ENCODE data around the gene RAB40A.
"Not testable (repeated sequence)": the region's sequence is repeated elsewhere in the genome, so short reads cannot be mapped to it uniquely, and the experiment has no call there.

RAB40A gene

GRCh38 chrX:103520386-103520785 is 1.1 kb upstream of the RAB40A start:
- no peak for DNase-seq

- DNase-seq, result no peak
Observed at GRCh38 chrX:103518571-103518970, 718 bp downstream of the RAB40A start.

- DNase-seq, result peak; percentile 15
Observed at GRCh38 chrX:103517246-103517645, 2.0 kb downstream of the RAB40A start.

GRCh38 chrX:103513476-103514108 is 5.7 kb downstream of the RAB40A start:
- no peak for DNase-seq

- no peak for DNase-seq
Observed at GRCh38 chrX:103513067-103513466, 6.2 kb downstream of the RAB40A start.

GRCh38 chrX:103510031-103510430 is 9.3 kb downstream of the RAB40A start:
- DNase-seq, result no peak

- no peak for DNase-seq
Observed at GRCh38 chrX:103503853-103504207, 15.5 kb downstream of the RAB40A start.

- no peak for DNase-seq
Observed at GRCh38 chrX:103503163-103503852, 16.0 kb downstream of the RAB40A start.

GRCh38 chrX:103498786-103499185 is 20.5 kb downstream of the RAB40A start:
- no peak for DNase-seq

GRCh38 chrX:103495786-103496185 is 23.5 kb downstream of the RAB40A start:
- no peak for DNase-seq

- not testable (repeated sequence) for DNase-seq
Observed at GRCh38 chrX:103493578-103493977, 25.7 kb downstream of the RAB40A start.

- DNase-seq, result peak; percentile 56
Observed at GRCh38 chrX:103489733-103490132, 29.6 kb downstream of the RAB40A start.

- no peak for DNase-seq
Observed at GRCh38 chrX:103488794-103489193, 30.5 kb downstream of the RAB40A start.

- peak; percentile 15 for DNase-seq
Observed at GRCh38 chrX:103488332-103488731, 31.0 kb downstream of the RAB40A start.

- DNase-seq, result peak; percentile 9
Observed at GRCh38 chrX:103483720-103484119, 35.6 kb downstream of the RAB40A start.

GRCh38 chrX:103480526-103480925 is 38.8 kb downstream of the RAB40A start:
- DNase-seq, result peak; percentile 6

GRCh38 chrX:103477496-103477895 is 41.8 kb downstream of the RAB40A start:
- no peak for DNase-seq

GRCh38 chrX:103475381-103475780 is 43.9 kb downstream of the RAB40A start:
- no peak for DNase-seq

- DNase-seq, result peak; percentile 13
Observed at GRCh38 chrX:103469977-103470376, 49.3 kb downstream of the RAB40A start.

GRCh38 chrX:103467887-103468286 is 51.4 kb downstream of the RAB40A start:
- DNase-seq, result no peak

- no peak for DNase-seq
Observed at GRCh38 chrX:103467156-103467555, 52.1 kb downstream of the RAB40A start.

GRCh38 chrX:103464774-103465117 is 54.5 kb downstream of the RAB40A start:
- DNase-seq, result peak; percentile 85

GRCh38 chrX:103464072-103464773 is 55.1 kb downstream of the RAB40A start:
- DNase-seq, result peak; percentile 62

- DNase-seq, result no peak
Observed at GRCh38 chrX:103461156-103461555, 58.1 kb downstream of the RAB40A start.

Data from hematopoietic multipotent progenitor cell treated with erythropoietin and hydrocortisone succinate and interleukin-3 and kit ligand, for 4 days (in vitro differentiated cells).